Upper lobe of left lung (tissue), 6 donors: ENCODE results near the gene PATE3. TPM values are rescaled to one million over a fixed set of nuclear protein-coding genes. Genes with fewer than 3 reads are reported as not detected.

Experiments
- ATAC-seq, 2 donors: fragments of 200-7000 bp; cut with Tn5 transposase; one replicate each; pipeline ENCODE4 v1.9.1; 2022; ENCODE audit warnings: mild to moderate bottlenecking in 2 of 2, moderate library complexity in 2 of 2; ENCODE audit not compliant: low FRiP score in 2 of 2
- DNase-seq, 2 donors: peaks; one replicate each; pipeline ENCODE4 v3.0.0-alpha.2; 2019 to 2020
- H3K27ac ChIP-seq, 4 donors: fragments of 200-600 bp; sonication (generic); one replicate each; pipeline ENCODE4 v1.5.1; 2016 to 2019
- H3K27me3 ChIP-seq, 4 donors: fragments of 200-600 bp; sonication (generic); one replicate each; pipeline ENCODE4 v1.5.1; 2017 to 2019
- H3K36me3 ChIP-seq, 4 donors: fragments of 200-600 bp; sonication (generic); one replicate each; pipeline ENCODE4 v1.5.1; 2016 to 2019
- H3K4me1 ChIP-seq, 4 donors: fragments of 200-600 bp; sonication (generic); one replicate each; pipeline ENCODE4 v1.5.1; 2018 to 2019
- H3K4me3 ChIP-seq, 4 donors: fragments of 200-600 bp; sonication (generic); one replicate each; pipeline ENCODE4 v1.5.1; 2017 to 2019; ENCODE audit warnings: mild to moderate bottlenecking in 2 of 4, moderate library complexity in 1 of 4
- H3K9me3 ChIP-seq, 4 donors: fragments of 200-600 bp; sonication (generic); one replicate each; pipeline ENCODE4 v1.5.1; 2018 to 2019
- EP300 ChIP-seq, 4 donors: sonication (generic); formaldehyde crosslinking; IDR thresholded peaks; one replicate each; pipeline ENCODE4 v1.5.1; 2017; ENCODE audit warnings: antibody characterized with exemption in 4 of 4, control low read depth in 2 of 4
- POLR2A ChIP-seq, 4 donors: fragments of 450-650 bp; IDR thresholded peaks; one replicate each; pipeline ENCODE4 v1.5.1; 2016 to 2017; ENCODE audit warnings: antibody characterized with exemption in 4 of 4, mild to moderate bottlenecking in 2 of 4
- POLR2AphosphoS5 ChIP-seq, 2 donors: sonication (generic); formaldehyde crosslinking; IDR thresholded peaks; one replicate each; pipeline ENCODE4 v1.5.1; 2017; ENCODE audit warnings: antibody characterized with exemption in 2 of 2
- whole genome bisulfite sequencing, 2 donors: methylation state at CpG; one replicate each; pipeline ENCODE4 v1.1.5; 2017 to 2018; 5-methylcytosine and 5-hydroxymethylcytosine counted together
- total RNA-seq, 6 donors: library from RNA; depleted of rRNA in 4 of 6; stranded (reverse); fragments of >200 nt in 4 of 6; gene quantifications; one replicate each; pipeline versions ENCODE4 v1.1.0 to v1.2.1, GENCODE V29; 2016 to 2021
- TF ChIP-seq, protein P1 (sequence below), 6 experiments: fragments of 450-650 bp in 4 of 6; fragments of 200-600 bp in 2 of 6; sonication (generic) in 2 of 6; IDR thresholded peaks; one replicate each; pipeline ENCODE4 v1.5.1; 2016 to 2019; ENCODE audit warnings: antibody characterized with exemption in 6 of 6
- donor health status: DM: no; HTN: no; CAD: no; lungs with moderate emphysema.
- donor health status: DM: no; HTN: yes; CAD: no; lungs with severe emphysema.

Gene PATE3
- total RNA-seq, 6 donors from 2014 or later = not detected

DNA sequence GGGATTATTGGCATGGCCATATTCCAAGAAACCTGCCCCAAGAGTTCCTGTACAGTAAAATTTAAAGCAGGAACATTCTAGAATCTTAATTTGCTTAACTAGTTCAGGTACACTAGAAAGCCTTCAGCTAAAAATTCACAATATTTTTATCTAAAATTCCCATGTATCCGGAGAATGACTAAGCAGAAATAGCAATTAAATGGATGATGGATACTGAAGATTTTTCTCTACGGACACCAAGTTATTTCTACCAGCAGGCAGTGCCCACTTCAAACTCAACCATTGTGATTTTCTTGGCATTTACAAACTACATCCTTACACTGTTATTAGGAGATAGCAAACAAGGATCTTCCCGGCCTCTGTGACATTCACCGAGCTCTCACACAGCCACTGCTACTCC is 2.9 kb downstream of the PATE3 start:
- no peak for ATAC-seq
- DNase-seq = no peak
- H3K27me3 ChIP-seq = no peaks in the 10 kb centered on the region
- no peaks in the 10 kb centered on the region for H3K9me3 ChIP-seq
- no peaks in the 10 kb centered on the region for H3K36me3 ChIP-seq
- WGBS, 2 donors = 93 to 94% methylated on average over 4 of the region's 4 CpGs
- H3K4me3 ChIP-seq = no peak overlapping the region
- no peak overlapping the region for H3K27ac ChIP-seq
- no peaks in the 10 kb centered on the region for H3K4me1 ChIP-seq
- TF ChIP-seq POLR2AphosphoS5 (IDR thresholded peaks at IDR 0.05) = no peak
- no peak for TF ChIP-seq EP300 (IDR thresholded peaks at IDR 0.05)
- TF ChIP-seq POLR2A (IDR thresholded peaks at IDR 0.05) = no peak
- TF ChIP-seq, protein P1, sequence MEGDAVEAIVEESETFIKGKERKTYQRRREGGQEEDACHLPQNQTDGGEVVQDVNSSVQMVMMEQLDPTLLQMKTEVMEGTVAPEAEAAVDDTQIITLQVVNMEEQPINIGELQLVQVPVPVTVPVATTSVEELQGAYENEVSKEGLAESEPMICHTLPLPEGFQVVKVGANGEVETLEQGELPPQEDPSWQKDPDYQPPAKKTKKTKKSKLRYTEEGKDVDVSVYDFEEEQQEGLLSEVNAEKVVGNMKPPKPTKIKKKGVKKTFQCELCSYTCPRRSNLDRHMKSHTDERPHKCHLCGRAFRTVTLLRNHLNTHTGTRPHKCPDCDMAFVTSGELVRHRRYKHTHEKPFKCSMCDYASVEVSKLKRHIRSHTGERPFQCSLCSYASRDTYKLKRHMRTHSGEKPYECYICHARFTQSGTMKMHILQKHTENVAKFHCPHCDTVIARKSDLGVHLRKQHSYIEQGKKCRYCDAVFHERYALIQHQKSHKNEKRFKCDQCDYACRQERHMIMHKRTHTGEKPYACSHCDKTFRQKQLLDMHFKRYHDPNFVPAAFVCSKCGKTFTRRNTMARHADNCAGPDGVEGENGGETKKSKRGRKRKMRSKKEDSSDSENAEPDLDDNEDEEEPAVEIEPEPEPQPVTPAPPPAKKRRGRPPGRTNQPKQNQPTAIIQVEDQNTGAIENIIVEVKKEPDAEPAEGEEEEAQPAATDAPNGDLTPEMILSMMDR (IDR thresholded peaks at IDR 0.05) = no peak

DNA sequence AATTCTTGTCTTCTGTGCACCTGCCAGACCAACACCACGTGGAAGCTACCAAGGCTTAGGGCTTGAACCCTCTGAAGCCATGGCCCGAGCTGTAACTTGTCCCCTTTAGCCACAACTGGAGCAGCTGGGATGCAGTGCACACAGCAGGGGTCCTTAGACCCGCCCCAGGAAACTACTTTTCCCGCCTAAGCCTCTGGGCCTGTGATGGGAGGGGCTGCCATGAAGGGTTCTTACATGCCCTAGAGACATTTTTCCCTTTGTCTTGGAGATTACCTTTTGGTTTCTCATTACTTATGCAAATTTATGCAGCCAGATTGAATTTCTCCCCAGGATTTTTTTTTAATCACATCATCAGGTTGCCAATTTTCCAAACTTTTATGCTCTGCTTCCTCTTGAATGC is 9.7 kb downstream of the PATE3 start:
- no peaks in the 10 kb centered on the region for H3K27me3 ChIP-seq
- H3K9me3 ChIP-seq = peaks cover under 1 to 18% (median 7%) of the 10 kb centered on the region in 4 donors
- H3K27ac ChIP-seq = no peak overlapping the region
- no peak overlapping the region for H3K4me3 ChIP-seq
- no peaks in the 10 kb centered on the region for H3K4me1 ChIP-seq
- no peak for TF ChIP-seq POLR2AphosphoS5 (IDR thresholded peaks at IDR 0.05)
- TF ChIP-seq, protein P1 (IDR thresholded peaks at IDR 0.05) = no peak
- TF ChIP-seq POLR2A (IDR thresholded peaks at IDR 0.05) = no peak
- TF ChIP-seq EP300 (IDR thresholded peaks at IDR 0.05) = no peak
- no peak for DNase-seq
- no peaks in the 10 kb centered on the region for H3K36me3 ChIP-seq
- no peak for ATAC-seq
- WGBS, 2 donors = 46 to 66% methylated on average over 3 to 4 of the region's 4 CpGs

DNA sequence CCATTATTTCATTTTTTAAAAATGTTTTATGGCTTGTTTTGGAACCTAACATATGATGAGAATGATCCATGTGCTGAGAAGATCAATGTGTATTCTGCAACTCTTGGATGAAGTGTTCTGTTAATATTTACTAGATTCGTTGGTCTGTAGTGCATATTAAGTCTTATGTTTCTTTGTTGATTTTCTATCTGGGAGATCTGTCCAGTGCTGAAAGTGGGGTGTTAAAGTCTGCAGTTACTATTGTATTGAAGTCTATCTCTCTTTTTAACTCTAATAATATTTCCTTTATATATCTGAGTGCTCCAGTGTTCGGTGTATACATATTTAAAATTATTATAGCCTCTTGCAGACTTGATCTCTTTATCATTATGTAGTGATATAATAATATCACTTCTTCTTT is 11.9 kb downstream of the PATE3 start:
- 33 to 35% methylated on average over 2 of the region's 2 CpGs for WGBS, 2 donors
- Histone ChIP-seq H3K4me3 (no peak overlapping the region), H3K4me1 (no peaks in the 10 kb centered on the region), H3K36me3 (no peaks in the 10 kb centered on the region), H3K9me3 (peaks cover 5 to 29% (median 12%) of the 10 kb centered on the region in 4 donors), H3K27me3 (no peaks in the 10 kb centered on the region), H3K27ac (no peak overlapping the region)
- TF ChIP-seq POLR2AphosphoS5 (IDR thresholded peaks at IDR 0.05) (no peak), POLR2A (IDR thresholded peaks at IDR 0.05) (no peak), EP300 (IDR thresholded peaks at IDR 0.05) (no peak)
- TF ChIP-seq, protein P1 (IDR thresholded peaks at IDR 0.05) = no peak
- DNase-seq = no peak
- ATAC-seq = no peak

DNA sequence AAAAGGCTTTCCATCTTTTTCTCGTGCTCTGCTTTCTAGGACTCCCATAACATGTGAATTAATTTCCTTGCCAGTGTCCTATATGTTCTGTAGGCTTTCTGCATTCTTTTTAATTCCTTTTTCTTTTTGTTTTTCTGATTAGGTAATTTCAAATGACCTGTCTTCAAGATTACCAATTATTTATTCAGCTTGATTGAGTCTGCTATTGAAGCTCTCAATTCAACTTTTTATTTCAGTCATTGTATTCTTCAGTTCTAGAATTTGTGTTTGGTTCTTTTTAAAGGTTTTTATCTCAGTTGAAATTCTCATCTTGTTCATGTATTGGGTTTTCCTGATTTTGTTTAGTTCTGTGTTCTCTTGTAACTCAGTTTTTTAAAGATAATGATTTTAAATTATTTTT is 14.5 kb downstream of the PATE3 start:
- 0 to 2% methylated on average over 1 of the region's 1 CpG for WGBS, 2 donors
- Histone ChIP-seq H3K4me3 (no peak overlapping the region), H3K4me1 (no peaks in the 10 kb centered on the region), H3K36me3 (no peaks in the 10 kb centered on the region), H3K9me3 (peaks cover 5 to 29% (median 12%) of the 10 kb centered on the region in 4 donors), H3K27ac (no peak overlapping the region), H3K27me3 (no peaks in the 10 kb centered on the region)
- ATAC-seq = no peak
- DNase-seq = no peak
- TF ChIP-seq POLR2AphosphoS5 (IDR thresholded peaks at IDR 0.05) (no peak), POLR2A (IDR thresholded peaks at IDR 0.05) (no peak), EP300 (IDR thresholded peaks at IDR 0.05) (no peak)
- TF ChIP-seq, protein P1 (IDR thresholded peaks at IDR 0.05) = no peak

DNA sequence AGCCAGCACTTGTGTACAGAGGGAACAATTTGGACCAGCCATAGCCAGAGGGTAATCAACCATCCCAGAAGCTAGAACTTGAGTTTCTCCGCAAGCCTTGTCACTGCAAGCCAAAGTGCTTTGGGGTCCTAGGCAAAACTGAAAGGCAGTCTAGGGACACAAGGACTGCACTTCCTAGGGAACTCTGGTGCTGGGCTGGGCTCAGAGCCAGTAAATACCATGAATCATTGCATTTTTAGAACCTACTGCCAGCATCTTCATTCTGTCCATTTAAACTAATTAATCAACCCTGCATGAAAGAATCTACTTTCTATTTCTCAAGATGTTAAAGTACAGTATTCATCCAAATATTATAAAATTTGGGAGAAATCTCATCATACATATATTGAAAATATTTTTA is 20.0 kb downstream of the PATE3 start:
- 100% methylated on average over 1 of the region's 1 CpG for WGBS, 2 donors

More for the DNA sequence above, 20.0 kb downstream of the PATE3 start:
- peaks cover 0 to 8% (median 4%) of the 10 kb centered on the region in 4 donors for H3K9me3 ChIP-seq
- no peak for DNase-seq
- no peaks in the 10 kb centered on the region for H3K27me3 ChIP-seq
- ATAC-seq = no peak
- TF ChIP-seq POLR2A (IDR thresholded peaks at IDR 0.05) (no peak), POLR2AphosphoS5 (IDR thresholded peaks at IDR 0.05) (no peak), EP300 (IDR thresholded peaks at IDR 0.05) (no peak)
- TF ChIP-seq, protein P1 (IDR thresholded peaks at IDR 0.05) = no peak
- H3K36me3 ChIP-seq = no peaks in the 10 kb centered on the region
- H3K4me3 ChIP-seq = no peak overlapping the region
- no peak overlapping the region for H3K27ac ChIP-seq
- no peaks in the 10 kb centered on the region for H3K4me1 ChIP-seq
